Measurements from ENCODE around the gene ZMIZ2. TPM values are rescaled to one million over a fixed set of nuclear protein-coding genes. Genes with fewer than 3 reads are reported as not detected.
A peak's percentile ranks its signal among the peaks of the same experiment; 100 is the strongest.

Gene ZMIZ2
- total and polyA plus RNA-seq, 2 donors (not counting 1 experiment from before 2014, with no cell fraction given), result 254 to 442 TPM

DNA sequence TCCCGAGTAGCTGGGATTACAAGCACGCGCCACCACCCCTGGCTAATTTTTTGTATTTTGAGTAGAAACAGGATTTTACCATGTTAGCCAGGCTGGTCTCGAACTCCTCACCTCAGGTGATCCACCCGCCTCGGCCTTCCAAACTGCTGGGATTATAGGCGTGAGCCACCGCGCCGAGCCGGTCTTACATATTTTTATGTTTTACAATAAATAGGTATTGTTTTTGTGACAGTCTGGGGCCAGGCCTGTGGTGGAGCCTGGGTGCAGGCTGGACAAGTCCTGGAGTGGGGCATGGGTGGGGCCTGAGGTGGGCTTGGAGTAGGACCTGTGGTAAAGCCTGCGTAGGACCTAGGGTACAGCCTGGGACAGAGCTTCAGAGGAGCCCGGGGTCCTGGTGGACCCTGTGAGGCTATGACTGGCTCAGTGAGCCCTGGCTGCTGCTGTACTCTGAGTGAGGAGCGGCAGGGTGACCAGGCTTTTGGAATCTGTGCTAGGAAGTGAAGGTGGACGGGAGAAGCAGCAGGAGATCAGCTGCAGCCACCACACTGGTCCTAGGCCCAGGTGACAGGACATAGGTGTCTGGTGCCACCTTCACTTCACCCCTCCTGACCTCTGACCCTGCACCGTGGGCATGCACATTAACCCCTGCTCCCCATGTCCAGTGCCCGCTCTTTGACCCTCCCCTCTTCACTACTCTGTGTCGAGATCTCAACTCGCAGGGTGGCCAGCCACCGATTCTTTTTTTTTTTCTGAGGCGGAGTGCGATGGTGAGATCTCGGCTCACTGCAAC, 9.6 kb upstream of the ZMIZ2 start:
- Mint-ChIP-seq H3K27ac (no peak overlapping the region), H3K27me3 (no peaks in the 10 kb centered on the region), H3K4me1 (peaks cover 21% of the 10 kb centered on the region), H3K4me3 (no peak overlapping the region), H3K9me3 (ENCODE audit: insufficient read depth) (no peaks in the 10 kb centered on the region)
- no peak overlapping the region for H3K27ac ChIP-seq (ENCODE audit: low read length in 2 of 2)
- DNase-seq, result no peak
- H3K79me2 ChIP-seq (ENCODE audit: control insufficient read depth, insufficient read depth, low read length), result no peaks in the 10 kb centered on the region
- no peak overlapping the region for H3K4me3 ChIP-seq (ENCODE audit: control extremely low read depth in 1 of 5, extremely low read depth in 1 of 5, insufficient read depth in 1 of 5, low read depth in 2 of 5, low read length in 4 of 5)
- peaks cover 6 to 9% of the 10 kb centered on the region in 2 donors for H3K4me1 ChIP-seq (ENCODE audit: control insufficient read depth in 2 of 2, insufficient read depth in 2 of 2, low read length in 2 of 2)
- H3K9ac ChIP-seq (ENCODE audit: low read length), result no peak overlapping the region
- CTCF ChIA-PET, result interaction anchor here (0.7 kb wide), 1 partner anchor 868 kb away, joined by 3 read pairs; no protein-coding TSS in a partner anchor
- H2AFZ ChIP-seq (ENCODE audit: insufficient read depth, low read depth, low read length, poor library complexity, severe bottlenecking), result no peak overlapping the region
- no peak for TF ChIP-seq EZH2 (IDR thresholded peaks at IDR 0.05; ENCODE audit: borderline replicate concordance, insufficient read depth, low read depth, low read length, poor library complexity, severe bottlenecking)
- TF ChIP-seq, protein P1, sequence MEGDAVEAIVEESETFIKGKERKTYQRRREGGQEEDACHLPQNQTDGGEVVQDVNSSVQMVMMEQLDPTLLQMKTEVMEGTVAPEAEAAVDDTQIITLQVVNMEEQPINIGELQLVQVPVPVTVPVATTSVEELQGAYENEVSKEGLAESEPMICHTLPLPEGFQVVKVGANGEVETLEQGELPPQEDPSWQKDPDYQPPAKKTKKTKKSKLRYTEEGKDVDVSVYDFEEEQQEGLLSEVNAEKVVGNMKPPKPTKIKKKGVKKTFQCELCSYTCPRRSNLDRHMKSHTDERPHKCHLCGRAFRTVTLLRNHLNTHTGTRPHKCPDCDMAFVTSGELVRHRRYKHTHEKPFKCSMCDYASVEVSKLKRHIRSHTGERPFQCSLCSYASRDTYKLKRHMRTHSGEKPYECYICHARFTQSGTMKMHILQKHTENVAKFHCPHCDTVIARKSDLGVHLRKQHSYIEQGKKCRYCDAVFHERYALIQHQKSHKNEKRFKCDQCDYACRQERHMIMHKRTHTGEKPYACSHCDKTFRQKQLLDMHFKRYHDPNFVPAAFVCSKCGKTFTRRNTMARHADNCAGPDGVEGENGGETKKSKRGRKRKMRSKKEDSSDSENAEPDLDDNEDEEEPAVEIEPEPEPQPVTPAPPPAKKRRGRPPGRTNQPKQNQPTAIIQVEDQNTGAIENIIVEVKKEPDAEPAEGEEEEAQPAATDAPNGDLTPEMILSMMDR (IDR thresholded peaks at IDR 0.05), result no peak
- intact Hi-C loops (cut with micrococcal nuclease), result no loop called here
- POLR2A ChIA-PET, result interaction anchor here (0.6 kb wide), 1 partner anchor 98 kb away, joined by 3 read pairs; no protein-coding TSS in a partner anchor
- no peaks in the 10 kb centered on the region for H3K36me3 ChIP-seq (replicated peaks in 1 of 2; ENCODE audit: control extremely low read depth in 1 of 2, control insufficient read depth in 1 of 2, extremely low read depth in 1 of 2, insufficient read depth in 2 of 2, low read length in 1 of 2)
- no peak for ATAC-seq (ENCODE audit: low read depth)
- H3K4me2 ChIP-seq (replicated peaks; ENCODE audit: low read depth, low read length, poor library complexity, severe bottlenecking), result no peak overlapping the region
- no peaks in the 10 kb centered on the region for H3K27me3 ChIP-seq (replicated peaks in 1 of 4; ENCODE audit: control extremely low read depth in 1 of 4, control insufficient read depth in 3 of 4, insufficient read depth in 4 of 4, low read length in 3 of 4)
- H3K9me3 ChIP-seq (ENCODE audit: control extremely low read depth in 1 of 3, control insufficient read depth in 2 of 3, insufficient read depth in 1 of 3, low read length in 2 of 3), result no peaks in the 10 kb centered on the region
- no peaks in the 10 kb centered on the region for H4K20me1 ChIP-seq (ENCODE audit: control insufficient read depth, insufficient read depth, low read length, poor library complexity, severe bottlenecking)
- WGBS (ENCODE audit: insufficient coverage), result 97% methylated on average over 10 of the region's 23 CpGs

DNA sequence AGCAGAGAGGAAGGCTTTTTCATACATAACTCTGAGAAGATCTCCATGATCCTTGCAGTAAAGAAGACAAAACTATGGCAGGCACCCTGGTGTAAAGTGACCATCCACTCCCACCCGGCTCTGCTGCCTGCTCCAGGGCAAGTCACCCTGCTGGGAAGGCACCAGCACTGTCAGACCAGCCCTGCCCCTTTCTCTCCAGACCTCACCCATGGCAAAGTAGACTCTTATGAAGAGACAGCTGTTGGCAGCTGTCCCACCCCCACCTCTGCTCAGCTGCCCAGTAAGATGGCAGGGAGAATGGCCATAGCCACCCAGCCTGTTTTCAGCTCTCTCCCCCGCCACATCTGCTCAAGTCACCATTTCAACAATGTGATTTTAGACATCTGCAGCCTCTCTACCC, 8.6 kb upstream of the ZMIZ2 start:
- intact Hi-C loops (cut with micrococcal nuclease), result no loop called here
- no peaks in the 10 kb centered on the region for H3K27me3 ChIP-seq (replicated peaks in 1 of 4; ENCODE audit: control extremely low read depth in 1 of 4, control insufficient read depth in 3 of 4, insufficient read depth in 4 of 4, low read length in 3 of 4)
- H3K4me1 ChIP-seq (ENCODE audit: control insufficient read depth in 2 of 2, insufficient read depth in 2 of 2, low read length in 2 of 2), result peaks cover 6 to 9% of the 10 kb centered on the region in 2 donors
- no peak overlapping the region for H2AFZ ChIP-seq (ENCODE audit: insufficient read depth, low read depth, low read length, poor library complexity, severe bottlenecking)
- no peaks in the 10 kb centered on the region for H4K20me1 ChIP-seq (ENCODE audit: control insufficient read depth, insufficient read depth, low read length, poor library complexity, severe bottlenecking)
- H3K9me3 ChIP-seq (ENCODE audit: control extremely low read depth in 1 of 3, control insufficient read depth in 2 of 3, insufficient read depth in 1 of 3, low read length in 2 of 3), result no peaks in the 10 kb centered on the region
- 100% methylated on average over 2 of the region's 2 CpGs for WGBS (ENCODE audit: insufficient coverage)
- H3K9ac ChIP-seq (ENCODE audit: low read length), result no peak overlapping the region
- Mint-ChIP-seq H3K9me3 (ENCODE audit: insufficient read depth) (no peaks in the 10 kb centered on the region), H3K27me3 (no peaks in the 10 kb centered on the region), H3K4me3 (no peak overlapping the region), H3K27ac (peak overlapping the region; percentile 8), H3K4me1 (peaks cover 18% of the 10 kb centered on the region)
- no peak overlapping the region for H3K4me2 ChIP-seq (replicated peaks; ENCODE audit: low read depth, low read length, poor library complexity, severe bottlenecking)
- DNase-seq, result no peak
- TF ChIP-seq, protein P1 (IDR thresholded peaks at IDR 0.05), result no peak
- TF ChIP-seq EZH2 (IDR thresholded peaks at IDR 0.05; ENCODE audit: borderline replicate concordance, insufficient read depth, low read depth, low read length, poor library complexity, severe bottlenecking), result no peak
- no peak for ATAC-seq (ENCODE audit: low read depth)
- CTCF ChIA-PET, result interaction anchor here (0.6 kb wide), 1 partner anchor 86 kb away, joined by 3 read pairs; no protein-coding TSS in a partner anchor
- no peak overlapping the region for H3K27ac ChIP-seq (ENCODE audit: low read length in 2 of 2)
- no peaks in the 10 kb centered on the region for H3K36me3 ChIP-seq (replicated peaks in 1 of 2; ENCODE audit: control extremely low read depth in 1 of 2, control insufficient read depth in 1 of 2, extremely low read depth in 1 of 2, insufficient read depth in 2 of 2, low read length in 1 of 2)
- H3K4me3 ChIP-seq (ENCODE audit: control extremely low read depth in 1 of 5, extremely low read depth in 1 of 5, insufficient read depth in 1 of 5, low read depth in 2 of 5, low read length in 4 of 5), result no peak overlapping the region
- H3K79me2 ChIP-seq (ENCODE audit: control insufficient read depth, insufficient read depth, low read length), result no peaks in the 10 kb centered on the region
- POLR2A ChIA-PET, result no interaction called here
